HCT116 (cell line): ENCODE data around the gene MAEA. TPM values are rescaled to one million over a fixed set of nuclear protein-coding genes. Genes with fewer than 3 reads are reported as not detected.

Experiments
- ATAC-seq: fragments of 200-7000 bp; cut with Tn5 transposase; 2 replicates; pipeline ENCODE4 v1.9.1; 2020; ENCODE audit warnings: mild to moderate bottlenecking, moderate library complexity
- Bru-seq: library from RNA; stranded (reverse); fragments of 400-500 nt; gene quantifications from one replicate; lab custom pipeline; 2021; lab: Mats Ljungman, UMichigan
- BruChase-seq, 2 experiments: library from RNA; stranded (reverse); fragments of 400-500 nt; gene quantifications; one replicate each; lab custom pipeline; 2021; lab: Mats Ljungman, UMichigan
- BruUV-seq: library from RNA; stranded (reverse); fragments of 400-500 nt; replicated peaks from 2 replicates; lab custom pipeline; 2021; lab: Mats Ljungman, UMichigan
- CTCF ChIA-PET: fragments of 300-600 bp; sonication (Branson Sonifier 250); formaldehyde crosslinking; loops from one replicate; lab custom pipeline; 2021; ENCODE audit warnings: antibody characterized with exemption; lab: Charles Lee
- POLR2A ChIA-PET: fragments of 300-600, 350-600 bp; sonication (Branson Sonifier 250); formaldehyde crosslinking; loops from one replicate; lab custom pipeline; 2021; ENCODE audit warnings: antibody characterized with exemption; lab: Charles Lee
- RAD21 ChIA-PET, 2 experiments: fragments of 300-600 bp; sonication (Branson Sonifier 250); formaldehyde crosslinking; loops; one replicate each; lab custom pipeline; 2023; ENCODE audit warnings: low total read pairs in 2 of 2; ENCODE audit not compliant: uncharacterized antibody in 2 of 2, unreplicated experiment in 2 of 2, low non-redundant PET in 1 of 2; lab: Charles Lee
- DNase-seq: peaks from one replicate; pipeline ENCODE4 v3.0.0-alpha.2; 2010; ENCODE audit warnings: low read depth, low spot score
- H2AFZ ChIP-seq: fragments of 200-600 bp; shearing (Covaris generic), sonication (generic); 2 replicates; pipeline ENCODE4 v1.6.1; 2017; ENCODE audit warnings: low read depth, mixed run types, mixed read lengths, antibody characterized with exemption, low read length; ENCODE audit not compliant: poor library complexity, severe bottlenecking
- H3K27ac ChIP-seq: 2 replicates; pipeline ENCODE4 v1.5.1; 2012; ENCODE audit warnings: low read depth, low read length
- H3K27me3 ChIP-seq: fragments of 200-600 bp; sonication (generic); 2 replicates; pipeline ENCODE4 v1.6.1; 2016; ENCODE audit warnings: mixed run types, low read length, mixed read lengths; ENCODE audit not compliant: insufficient read depth
- H3K36me3 ChIP-seq, 2 experiments: fragments of 200-500 bp in 1 of 2; fragments of 200-600 bp in 1 of 2; sonication (Bioruptor generic) in 1 of 2; sonication (generic) in 1 of 2; 2 replicates each; pipeline versions ENCODE4 v1.5.1 to v1.6.1; 2014 to 2016; ENCODE audit warnings: low read length in 2 of 2, inconsistent platforms in 1 of 2, mixed read lengths in 1 of 2, mixed run types in 1 of 2; ENCODE audit not compliant: insufficient read depth in 2 of 2, control insufficient read depth in 1 of 2
- H3K4me1 ChIP-seq, 2 experiments: fragments of 200-600 bp in 1 of 2; sonication (generic) in 1 of 2; 2 replicates each; pipeline versions ENCODE4 v1.5.1 to v1.6.1; 2012 to 2017; ENCODE audit warnings: low read length in 2 of 2, inconsistent platforms in 1 of 2, mild to moderate bottlenecking in 1 of 2, mixed read lengths in 1 of 2, mixed run types in 1 of 2, moderate library complexity in 1 of 2; ENCODE audit not compliant: insufficient read depth in 2 of 2, control insufficient read depth in 1 of 2
- H3K4me2 ChIP-seq: fragments of 200-600 bp; sonication (generic); 2 replicates; pipeline ENCODE4 v1.6.1; 2017; ENCODE audit warnings: mixed run types, low read length, mixed read lengths
- H3K4me3 ChIP-seq, 2 experiments: fragments of 200-600 bp in 1 of 2; sonication (generic) in 1 of 2; replicated peaks in 1 of 2; 2 replicates each; pipeline ENCODE4 v1.5.1; 2011 to 2016; ENCODE audit warnings: low read length in 2 of 2, control low read depth in 1 of 2, low read depth in 1 of 2, mild to moderate bottlenecking in 1 of 2, mixed read lengths in 1 of 2, mixed run types in 1 of 2
- H3K79me2 ChIP-seq: fragments of 200-600 bp; sonication (generic); 2 replicates; pipeline ENCODE4 v1.6.1; 2017; ENCODE audit warnings: mild to moderate bottlenecking, mixed run types, low read length, moderate library complexity, mixed read lengths; ENCODE audit not compliant: insufficient read depth
- H3K9ac ChIP-seq: fragments of 200-600 bp; sonication (generic); 2 replicates; pipeline ENCODE4 v1.6.1; 2016; ENCODE audit warnings: low read length, mixed read lengths
- H3K9me2 ChIP-seq: fragments of 200-600 bp; sonication (generic), shearing (Covaris generic); 2 replicates; pipeline ENCODE4 v1.6.1; 2017; ENCODE audit warnings: mixed run types, mild to moderate bottlenecking, moderate library complexity; ENCODE audit not compliant: insufficient read depth
- H3K9me3 ChIP-seq, 2 experiments: fragments of 200-500 bp in 1 of 2; fragments of 200-600 bp in 1 of 2; sonication (Bioruptor generic) in 1 of 2; sonication (generic) in 1 of 2; 2 replicates each; pipeline ENCODE4 v1.6.1; 2014 to 2017; ENCODE audit warnings: low read length in 2 of 2, mixed read lengths in 2 of 2, inconsistent platforms in 1 of 2, low read depth in 1 of 2, mild to moderate bottlenecking in 1 of 2, mixed run types in 1 of 2, moderate library complexity in 1 of 2; ENCODE audit not compliant: control insufficient read depth in 1 of 2, insufficient read depth in 1 of 2
- H4K20me1 ChIP-seq: fragments of 200-600 bp; sonication (generic), shearing (Covaris generic); 2 replicates; pipeline ENCODE4 v1.6.1; 2017; ENCODE audit warnings: mixed run types, mild to moderate bottlenecking, moderate library complexity; ENCODE audit not compliant: insufficient read depth
- CEBPB ChIP-seq: IDR thresholded peaks from 2 replicates; pipeline ENCODE4 v1.6.1; 2012; ENCODE audit warnings: low read depth
- EGR1 ChIP-seq: IDR thresholded peaks from 2 replicates; pipeline ENCODE4 v1.6.1; 2012; ENCODE audit warnings: low read depth
- ELF1 ChIP-seq: IDR thresholded peaks from 2 replicates; pipeline ENCODE4 v1.6.1; 2012; ENCODE audit warnings: low read depth, borderline replicate concordance
- EZH2 ChIP-seq: fragments of 200-600 bp; sonication (generic); IDR thresholded peaks from 2 replicates; pipeline ENCODE4 v1.6.1; 2017; ENCODE audit warnings: antibody characterized with exemption, mixed run types
- EZH2phosphoT487 ChIP-seq: fragments of 200-600 bp; IDR thresholded peaks from 2 replicates; pipeline ENCODE4 v1.6.1; 2018; ENCODE audit warnings: antibody characterized with exemption, borderline replicate concordance
- JUND ChIP-seq: IDR thresholded peaks from 2 replicates; pipeline ENCODE4 v1.6.1; 2012
- POLR2A ChIP-seq: IDR thresholded peaks from 2 replicates; pipeline ENCODE4 v1.7.0; 2011; ENCODE audit warnings: borderline replicate concordance; ENCODE audit not compliant: insufficient read depth, insufficient read length; ENCODE audit errors: extremely low read depth
- RAD21 ChIP-seq: IDR thresholded peaks from 2 replicates; pipeline ENCODE4 v1.6.1; 2012; ENCODE audit warnings: low read depth, mild to moderate bottlenecking
- SIN3A ChIP-seq: IDR thresholded peaks from 2 replicates; pipeline ENCODE4 v1.6.1; 2012; ENCODE audit warnings: low read depth
- SP1 ChIP-seq: IDR thresholded peaks from 2 replicates; pipeline ENCODE4 v1.6.1; 2012; ENCODE audit warnings: low read depth
- SRF ChIP-seq: IDR thresholded peaks from 2 replicates; pipeline ENCODE4 v1.6.1; 2012; ENCODE audit warnings: low read depth
- TCF7L2 ChIP-seq: IDR thresholded peaks from 2 replicates; pipeline ENCODE4 v1.7.0; 2011; ENCODE audit warnings: borderline replicate concordance, inconsistent platforms; ENCODE audit not compliant: insufficient read depth, insufficient read length; ENCODE audit errors: extremely low read depth
- YY1 ChIP-seq: IDR thresholded peaks from 2 replicates; pipeline ENCODE4 v1.6.1; 2011; ENCODE audit warnings: low read length, low read depth, moderate library complexity, mild to moderate bottlenecking; ENCODE audit not compliant: insufficient replicate concordance; ENCODE audit errors: extremely low read depth
- ZFX ChIP-seq: fragments of 450-650 bp; IDR thresholded peaks from 2 replicates; pipeline ENCODE4 v1.6.1; 2017
- ZNF274 ChIP-seq: fragments of 200-500 bp; sonication (Bioruptor generic); IDR thresholded peaks from 2 replicates; pipeline ENCODE4 v1.6.1; 2014; ENCODE audit warnings: mild to moderate bottlenecking, low read depth, low read length, inconsistent platforms
- intact Hi-C: fragments of 100-400 bp; cut with micrococcal nuclease; formaldehyde crosslinking; loops from 2 replicates; pipeline ENCODE4 v1.10.0; 2022
- long read RNA-seq: library from polyadenylated mRNA; unstranded; transcript quantifications from one replicate; pipeline ENCODE4 v2.0.0, GENCODE V29; 2021; ENCODE audit not compliant: unreplicated experiment
- polyA plus RNA-seq: library from polyadenylated mRNA; unstranded; fragments of >200 nt; gene quantifications from 2 replicates; pipeline ENCODE4 v1.2.1, GENCODE V29; 2012; ENCODE audit warnings: missing spikeins
- total RNA-seq: library from RNA; stranded (reverse); gene quantifications from one replicate; pipeline ENCODE4 v1.2.1, GENCODE V29; 2021; ENCODE audit not compliant: unreplicated experiment
- TF ChIP-seq, protein P1 (sequence below): IDR thresholded peaks from 2 replicates; pipeline ENCODE4 v1.6.1; 2012; ENCODE audit warnings: low read depth
- TF ChIP-seq, protein P2 (sequence below): IDR thresholded peaks from 2 replicates; pipeline ENCODE4 v1.6.1; 2012
- TF ChIP-seq, protein P3 (sequence below), 3 experiments: fragments of 200-600 bp in 1 of 3; sonication (generic) in 1 of 3; IDR thresholded peaks in 2 of 3; conservative IDR thresholded peaks in 1 of 3; 2 replicates each; pipeline ENCODE4 v1.5.1; 2012 to 2017; ENCODE audit warnings: low read depth in 2 of 3, low read length in 2 of 3, antibody characterized with exemption in 1 of 3, borderline replicate concordance in 1 of 3, control low read depth in 1 of 3, mild to moderate bottlenecking in 1 of 3, mixed read lengths in 1 of 3, mixed run types in 1 of 3, moderate library complexity in 1 of 3; ENCODE audit not compliant: insufficient read depth in 1 of 3

The MAEA gene
- total RNA-seq (88.3 TPM), Bru-seq, nascent RNA (percentile 73 among the genes with signal in this experiment), BruChase-seq, experiment 1, labeled RNA remaining after a 6-hour chase (percentile 75 among the genes with signal in this experiment), BruChase-seq, experiment 2, labeled RNA remaining after a 2-hour chase (percentile 70 among the genes with signal in this experiment)
- polyA plus RNA-seq, result 66.7 and 73.2 TPM in 2 replicates
- long read RNA-seq, transcript MAEA-202 (9 exons, 2,222 nt), result major isoform, 211 of 323 reads
- long read RNA-seq, transcript MAEA-201 (8 exons, 2,058 nt), result minor isoform, 15 of 323 reads
- long read RNA-seq, partial matches to known transcripts, result 22 of 323 reads
- long read RNA-seq, other reads (novel, unspliced or antisense), result 68 of 323 reads

DNA sequence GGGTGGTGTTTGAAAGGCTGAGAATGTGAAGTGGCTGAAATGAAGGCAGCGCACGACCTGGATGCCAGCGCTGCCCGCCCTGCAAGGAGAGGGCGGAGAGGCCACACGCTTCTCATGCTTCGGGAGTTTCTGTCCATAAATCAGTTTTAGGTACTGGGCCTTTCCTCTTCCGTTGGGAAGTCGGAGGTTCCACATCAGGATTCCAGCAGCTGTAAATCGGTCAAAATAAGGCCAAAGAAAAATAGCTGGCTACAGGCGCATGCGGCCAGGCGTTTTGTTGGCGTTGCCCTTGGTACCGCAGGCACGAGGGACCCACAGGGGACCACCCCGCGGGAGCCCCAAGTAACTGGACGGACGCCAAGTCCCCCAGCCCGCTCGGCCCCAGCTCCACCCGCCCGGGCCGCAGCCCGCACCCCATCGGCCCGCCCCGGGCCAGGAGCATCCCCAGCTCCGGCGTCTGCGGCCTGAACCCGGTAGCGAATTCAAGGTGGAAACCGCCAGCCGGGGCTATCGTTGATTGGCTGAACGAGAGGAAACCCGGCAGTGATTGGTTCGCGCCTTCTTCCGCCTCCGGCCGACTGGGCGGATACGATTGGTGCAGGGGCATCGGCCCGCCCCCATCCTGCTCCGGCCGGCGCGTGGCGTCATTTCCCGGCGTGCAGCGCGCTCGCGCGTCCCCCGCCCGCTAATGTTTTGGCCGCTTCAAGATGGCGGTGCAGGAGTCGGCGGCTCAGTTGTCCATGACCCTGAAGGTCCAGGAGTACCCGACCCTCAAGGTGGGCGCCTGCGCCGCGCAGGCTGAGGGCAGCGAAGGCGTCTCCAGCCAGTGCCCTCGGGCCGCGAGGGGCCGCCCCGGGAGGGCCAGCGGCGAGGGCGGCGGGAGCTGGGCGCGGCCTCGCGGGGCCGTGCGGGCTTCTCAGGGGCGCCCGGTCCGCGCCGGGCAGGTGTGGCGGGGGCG lies at the start of gene MAEA:
Gene MAEA (plus strand): TSS at position 685 of the 958 bp plus-strand sequence. CDS start 23 bp downstream, at position 708.
- RAD21 ChIA-PET, result no interaction called here
- Histone ChIP-seq H3K27ac (peak within 1 kb of the TSS; percentile 87), H3K4me3 (peak within 1 kb of the TSS; percentile 63 to 100), H3K4me1 (peaks cover 14 to 29% of the 10 kb centered on the region in 2 experiments), H3K79me2 (peaks cover 48% of the 10 kb centered on the region), H3K9ac (peak within 1 kb of the TSS; percentile 97), H4K20me1 (no peaks in the 10 kb centered on the region), H2AFZ (no peak within 1 kb of the TSS), H3K9me3 (peaks cover 0 to 9% of the 10 kb centered on the region in 2 experiments; a peak in 2 of 4 replicates), H3K27me3 (no peaks in the 10 kb centered on the region), H3K4me2 (peak within 1 kb of the TSS; percentile 99), H3K36me3 (peaks cover 0 to 3% of the 10 kb centered on the region in 2 experiments; a peak in 1 of 4 replicates), H3K9me2 (no peaks in the 10 kb centered on the region)
- POLR2A ChIA-PET, result interaction anchor here (0.9 to 1.3 kb wide), 3 partner anchors 10 to 29 kb away, joined by 3 to 4 read pairs (median 4); no protein-coding TSS in a partner anchor
- DNase-seq (peak; percentile 91), ATAC-seq (peak; percentile 96)
- intact Hi-C loops, result loop anchor here (5.0 kb wide), 2 partner anchors 58 to 277 kb away; partner anchors contain the start of genes FGFRL1 and UVSSA
- TSS peak; percentile 96 for BruUV-seq
- CTCF ChIA-PET, result interaction anchor here (0.7 kb wide), 1 partner anchor 41 kb away, joined by 3 read pairs; no protein-coding TSS in a partner anchor
- TF ChIP-seq EZH2 (no peak), TCF7L2 (peak; percentile 72), RAD21 (no peak), YY1 (peak; percentile 94), SIN3A (peak; percentile 71), SP1 (peak; percentile 95), ZNF274 (no peak), SRF (no peak), EZH2phosphoT487 (no peak), EGR1 (peak; percentile 48; the same call in 1 of the 2 replicates), JUND (no peak), POLR2A (peak; percentile 63), ELF1 (peak; percentile 93), CEBPB (no peak), ZFX (peak; percentile 84; the same call in 1 of the 2 replicates)
- TF ChIP-seq, protein P1, sequence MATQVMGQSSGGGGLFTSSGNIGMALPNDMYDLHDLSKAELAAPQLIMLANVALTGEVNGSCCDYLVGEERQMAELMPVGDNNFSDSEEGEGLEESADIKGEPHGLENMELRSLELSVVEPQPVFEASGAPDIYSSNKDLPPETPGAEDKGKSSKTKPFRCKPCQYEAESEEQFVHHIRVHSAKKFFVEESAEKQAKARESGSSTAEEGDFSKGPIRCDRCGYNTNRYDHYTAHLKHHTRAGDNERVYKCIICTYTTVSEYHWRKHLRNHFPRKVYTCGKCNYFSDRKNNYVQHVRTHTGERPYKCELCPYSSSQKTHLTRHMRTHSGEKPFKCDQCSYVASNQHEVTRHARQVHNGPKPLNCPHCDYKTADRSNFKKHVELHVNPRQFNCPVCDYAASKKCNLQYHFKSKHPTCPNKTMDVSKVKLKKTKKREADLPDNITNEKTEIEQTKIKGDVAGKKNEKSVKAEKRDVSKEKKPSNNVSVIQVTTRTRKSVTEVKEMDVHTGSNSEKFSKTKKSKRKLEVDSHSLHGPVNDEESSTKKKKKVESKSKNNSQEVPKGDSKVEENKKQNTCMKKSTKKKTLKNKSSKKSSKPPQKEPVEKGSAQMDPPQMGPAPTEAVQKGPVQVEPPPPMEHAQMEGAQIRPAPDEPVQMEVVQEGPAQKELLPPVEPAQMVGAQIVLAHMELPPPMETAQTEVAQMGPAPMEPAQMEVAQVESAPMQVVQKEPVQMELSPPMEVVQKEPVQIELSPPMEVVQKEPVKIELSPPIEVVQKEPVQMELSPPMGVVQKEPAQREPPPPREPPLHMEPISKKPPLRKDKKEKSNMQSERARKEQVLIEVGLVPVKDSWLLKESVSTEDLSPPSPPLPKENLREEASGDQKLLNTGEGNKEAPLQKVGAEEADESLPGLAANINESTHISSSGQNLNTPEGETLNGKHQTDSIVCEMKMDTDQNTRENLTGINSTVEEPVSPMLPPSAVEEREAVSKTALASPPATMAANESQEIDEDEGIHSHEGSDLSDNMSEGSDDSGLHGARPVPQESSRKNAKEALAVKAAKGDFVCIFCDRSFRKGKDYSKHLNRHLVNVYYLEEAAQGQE, result no peak
- TF ChIP-seq, protein P2, sequence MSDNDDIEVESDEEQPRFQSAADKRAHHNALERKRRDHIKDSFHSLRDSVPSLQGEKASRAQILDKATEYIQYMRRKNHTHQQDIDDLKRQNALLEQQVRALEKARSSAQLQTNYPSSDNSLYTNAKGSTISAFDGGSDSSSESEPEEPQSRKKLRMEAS, result peak; percentile 61
- TF ChIP-seq, protein P3, sequence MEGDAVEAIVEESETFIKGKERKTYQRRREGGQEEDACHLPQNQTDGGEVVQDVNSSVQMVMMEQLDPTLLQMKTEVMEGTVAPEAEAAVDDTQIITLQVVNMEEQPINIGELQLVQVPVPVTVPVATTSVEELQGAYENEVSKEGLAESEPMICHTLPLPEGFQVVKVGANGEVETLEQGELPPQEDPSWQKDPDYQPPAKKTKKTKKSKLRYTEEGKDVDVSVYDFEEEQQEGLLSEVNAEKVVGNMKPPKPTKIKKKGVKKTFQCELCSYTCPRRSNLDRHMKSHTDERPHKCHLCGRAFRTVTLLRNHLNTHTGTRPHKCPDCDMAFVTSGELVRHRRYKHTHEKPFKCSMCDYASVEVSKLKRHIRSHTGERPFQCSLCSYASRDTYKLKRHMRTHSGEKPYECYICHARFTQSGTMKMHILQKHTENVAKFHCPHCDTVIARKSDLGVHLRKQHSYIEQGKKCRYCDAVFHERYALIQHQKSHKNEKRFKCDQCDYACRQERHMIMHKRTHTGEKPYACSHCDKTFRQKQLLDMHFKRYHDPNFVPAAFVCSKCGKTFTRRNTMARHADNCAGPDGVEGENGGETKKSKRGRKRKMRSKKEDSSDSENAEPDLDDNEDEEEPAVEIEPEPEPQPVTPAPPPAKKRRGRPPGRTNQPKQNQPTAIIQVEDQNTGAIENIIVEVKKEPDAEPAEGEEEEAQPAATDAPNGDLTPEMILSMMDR (IDR thresholded peaks at IDR 0.05 in 2 of 3, conservative IDR thresholded peaks at IDR 0.05 in 1 of 3; ENCODE audit: borderline replicate concordance in 1 of 3, insufficient read depth in 1 of 3, low read depth in 2 of 3, low read length in 2 of 3), result no peak
